Measurements from ENCODE around the gene STARD13. TPM values are rescaled to one million over a fixed set of nuclear protein-coding genes. Genes with fewer than 3 reads are reported as not detected.
A peak's percentile ranks its signal among the peaks of the same experiment; 100 is the strongest.

Gene STARD13
- total RNA-seq, 2 donors from 2014 or later, result 0.50 to 1.4 TPM

GRCh38 chr13:33150662-33151061 lies 134.9 kb downstream of the STARD13 start:
- peaks cover 1 to 4% of the 10 kb centered on the region in 2 donors for H3K36me3 Mint-ChIP-seq (ENCODE audit: insufficient read depth in 2 of 2)
- H3K27ac Mint-ChIP-seq, result no peak overlapping the region

GRCh38 chr13:33150126-33150525 lies 135.4 kb downstream of the STARD13 start:
- peaks cover 1 to 4% of the 10 kb centered on the region in 2 donors for H3K36me3 Mint-ChIP-seq (ENCODE audit: insufficient read depth in 2 of 2)
- no peak overlapping the region for H3K4me3 Mint-ChIP-seq
- peaks cover 46% of the 10 kb centered on the region for H3K27me3 Mint-ChIP-seq (ENCODE audit: low read depth)
- DNase-seq, result no peak
- peaks cover 17% of the 10 kb centered on the region for H3K4me1 Mint-ChIP-seq (ENCODE audit: low read depth)
- peaks cover 2 to 5% of the 10 kb centered on the region in 2 donors for H3K9me3 Mint-ChIP-seq
- no peak for ATAC-seq (replicated peaks in 1 of 2)
- H3K27ac Mint-ChIP-seq, result no peak overlapping the region

More at GRCh38 chr13:33150662-33151061, 134.9 kb downstream of the STARD13 start:
- Mint-ChIP-seq H3K4me1 (ENCODE audit: low read depth) (peaks cover 14% of the 10 kb centered on the region), H3K27me3 (ENCODE audit: low read depth) (peaks cover 48% of the 10 kb centered on the region), H3K9me3 (peaks cover 2 to 5% of the 10 kb centered on the region in 2 donors), H3K4me3 (no peak overlapping the region)
- no peak for DNase-seq
- ATAC-seq (replicated peaks in 1 of 2), result no peak

GRCh38 chr13:33147832-33148231 lies 137.7 kb downstream of the STARD13 start:
- Mint-ChIP-seq H3K27ac (no peak overlapping the region), H3K9me3 (peaks cover 8 to 10% of the 10 kb centered on the region in 2 donors)
- no peak for ATAC-seq (replicated peaks in 1 of 2)

GRCh38 chr13:33146843-33147611 lies 138.5 kb downstream of the STARD13 start:
- peak; percentile 82 to 86 for ATAC-seq (replicated peaks in 1 of 2)
- Mint-ChIP-seq H3K9me3 (peaks cover 8 to 10% of the 10 kb centered on the region in 2 donors), H3K4me1 (ENCODE audit: low read depth) (peaks cover 17% of the 10 kb centered on the region), H3K4me3 (peak overlapping the region; percentile 39 to 71), H3K27ac (peak overlapping the region; percentile 83), H3K36me3 (ENCODE audit: insufficient read depth in 2 of 2) (peaks cover 4 to 11% of the 10 kb centered on the region in 2 donors), H3K27me3 (ENCODE audit: low read depth) (peaks cover 62% of the 10 kb centered on the region)
- DNase-seq, result peak; percentile 35 to 46

More at GRCh38 chr13:33147832-33148231, 137.7 kb downstream of the STARD13 start:
- peaks cover 4 to 11% of the 10 kb centered on the region in 2 donors for H3K36me3 Mint-ChIP-seq (ENCODE audit: insufficient read depth in 2 of 2)
- H3K4me3 Mint-ChIP-seq, result no peak overlapping the region
- peaks cover 17% of the 10 kb centered on the region for H3K4me1 Mint-ChIP-seq (ENCODE audit: low read depth)
- no peak for DNase-seq
- H3K27me3 Mint-ChIP-seq (ENCODE audit: low read depth), result peaks cover 54% of the 10 kb centered on the region

GRCh38 chr13:33145667-33146066 lies 139.9 kb downstream of the STARD13 start:
- peaks cover 8 to 10% of the 10 kb centered on the region in 2 donors for H3K9me3 Mint-ChIP-seq
- peak; percentile 64 to 72 for ATAC-seq (replicated peaks in 1 of 2)
- DNase-seq, result peak; percentile 36 to 39
- H3K4me3 Mint-ChIP-seq, result peak overlapping the region in 1 of 2 donors; percentile 16
- H3K27me3 Mint-ChIP-seq (ENCODE audit: low read depth), result peaks cover 48% of the 10 kb centered on the region
- no peak overlapping the region for H3K27ac Mint-ChIP-seq
- peaks cover 17% of the 10 kb centered on the region for H3K4me1 Mint-ChIP-seq (ENCODE audit: low read depth)
- peaks cover 4 to 11% of the 10 kb centered on the region in 2 donors for H3K36me3 Mint-ChIP-seq (ENCODE audit: insufficient read depth in 2 of 2)

GRCh38 chr13:33144358-33144784 lies 141.2 kb downstream of the STARD13 start:
- peaks cover 8 to 10% of the 10 kb centered on the region in 2 donors for H3K9me3 Mint-ChIP-seq
- no peak for ATAC-seq (replicated peaks in 1 of 2)
- no peak overlapping the region for H3K27ac Mint-ChIP-seq
- H3K27me3 Mint-ChIP-seq (ENCODE audit: low read depth), result peaks cover 40% of the 10 kb centered on the region
- H3K4me1 Mint-ChIP-seq (ENCODE audit: low read depth), result peaks cover 17% of the 10 kb centered on the region
- H3K4me3 Mint-ChIP-seq, result no peak overlapping the region
- DNase-seq, result no peak
- peaks cover 4 to 11% of the 10 kb centered on the region in 2 donors for H3K36me3 Mint-ChIP-seq (ENCODE audit: insufficient read depth in 2 of 2)

GRCh38 chr13:33139780-33140535 lies 145.6 kb downstream of the STARD13 start:
- ATAC-seq (replicated peaks in 1 of 2), result no peak
- H3K36me3 Mint-ChIP-seq (ENCODE audit: insufficient read depth in 2 of 2), result peaks cover 4 to 7% of the 10 kb centered on the region in 2 donors
- DNase-seq, result no peak
- H3K4me1 Mint-ChIP-seq (ENCODE audit: low read depth), result no peaks in the 10 kb centered on the region
- no peak overlapping the region for H3K4me3 Mint-ChIP-seq
- peaks cover 17% of the 10 kb centered on the region for H3K27me3 Mint-ChIP-seq (ENCODE audit: low read depth)
- peaks cover 5 to 7% of the 10 kb centered on the region in 2 donors for H3K9me3 Mint-ChIP-seq
- no peak overlapping the region for H3K27ac Mint-ChIP-seq

GRCh38 chr13:33139184-33139583 lies 146.4 kb downstream of the STARD13 start:
- no peak overlapping the region for H3K27ac Mint-ChIP-seq
- H3K27me3 Mint-ChIP-seq (ENCODE audit: low read depth), result peaks cover 10% of the 10 kb centered on the region
- no peak for DNase-seq
- no peak overlapping the region for H3K4me3 Mint-ChIP-seq
- H3K9me3 Mint-ChIP-seq, result peaks cover 1 to 5% of the 10 kb centered on the region in 2 donors
- peaks cover 1 to 4% of the 10 kb centered on the region in 2 donors for H3K36me3 Mint-ChIP-seq (ENCODE audit: insufficient read depth in 2 of 2)
- no peak for ATAC-seq (replicated peaks in 1 of 2)
- no peaks in the 10 kb centered on the region for H3K4me1 Mint-ChIP-seq (ENCODE audit: low read depth)

- peaks cover 0 to 4% of the 10 kb centered on the region in 2 donors for H3K9me3 Mint-ChIP-seq
- DNase-seq (no peak), ATAC-seq (replicated peaks in 1 of 2) (no peak)
- H3K36me3 Mint-ChIP-seq (ENCODE audit: insufficient read depth in 2 of 2), result peaks cover 0 to 1% of the 10 kb centered on the region in 2 donors
- no peaks in the 10 kb centered on the region for H3K4me1 Mint-ChIP-seq (ENCODE audit: low read depth)
- H3K27me3 Mint-ChIP-seq (ENCODE audit: low read depth), result peaks cover 8% of the 10 kb centered on the region
- no peak overlapping the region for H3K4me3 Mint-ChIP-seq
- H3K27ac Mint-ChIP-seq, result no peak overlapping the region
Measured at GRCh38 chr13:33138441-33138840, 147.1 kb downstream of the STARD13 start.

GRCh38 chr13:33137721-33138120 lies 147.8 kb downstream of the STARD13 start:
- Mint-ChIP-seq H3K27ac (no peak overlapping the region), H3K9me3 (peaks cover 0 to 4% of the 10 kb centered on the region in 2 donors), H3K4me3 (no peak overlapping the region), H3K36me3 (ENCODE audit: insufficient read depth in 2 of 2) (peaks cover under 1 to 1% of the 10 kb centered on the region in 2 donors), H3K4me1 (ENCODE audit: low read depth) (peaks cover 1% of the 10 kb centered on the region), H3K27me3 (ENCODE audit: low read depth) (peaks cover 7% of the 10 kb centered on the region)
- ATAC-seq (replicated peaks in 1 of 2) (no peak), DNase-seq (no peak)

- H3K27ac Mint-ChIP-seq, result no peak overlapping the region
- H3K4me3 Mint-ChIP-seq, result no peak overlapping the region
- ATAC-seq (replicated peaks in 1 of 2), result no peak
- no peak for DNase-seq
- H3K27me3 Mint-ChIP-seq (ENCODE audit: low read depth), result peaks cover 9% of the 10 kb centered on the region
- H3K4me1 Mint-ChIP-seq (ENCODE audit: low read depth), result peaks cover 9% of the 10 kb centered on the region
- H3K36me3 Mint-ChIP-seq (ENCODE audit: insufficient read depth in 2 of 2), result peaks cover 1 to 4% of the 10 kb centered on the region in 2 donors
- peaks cover 0 to 4% of the 10 kb centered on the region in 2 donors for H3K9me3 Mint-ChIP-seq
Measured at GRCh38 chr13:33135097-33135496, 150.5 kb downstream of the STARD13 start.

- peaks cover 0 to 4% of the 10 kb centered on the region in 2 donors for H3K9me3 Mint-ChIP-seq
- ATAC-seq (replicated peaks in 1 of 2), result no peak
- peaks cover 9% of the 10 kb centered on the region for H3K27me3 Mint-ChIP-seq (ENCODE audit: low read depth)
- peaks cover 9% of the 10 kb centered on the region for H3K4me1 Mint-ChIP-seq (ENCODE audit: low read depth)
- no peak overlapping the region for H3K4me3 Mint-ChIP-seq
- H3K36me3 Mint-ChIP-seq (ENCODE audit: insufficient read depth in 2 of 2), result peaks cover 1 to 4% of the 10 kb centered on the region in 2 donors
- no peak overlapping the region for H3K27ac Mint-ChIP-seq
- DNase-seq, result no peak
Measured at GRCh38 chr13:33134213-33134612, 151.3 kb downstream of the STARD13 start.

All from activated T-cell treated with anti-CD3 and anti-CD28 coated beads, Interleukin-2, amount 50 U/mL, for 72 hours (primary cell).